ENCODE results near the gene TSSK3.

- no peak for TF ChIP-seq EZH2phosphoT487 (IDR thresholded peaks at IDR 0.05; ENCODE audit: borderline replicate concordance, low read length)
- no peak for TF ChIP-seq CTCF (IDR thresholded peaks at IDR 0.05; ENCODE audit: low read depth, low read length, poor library complexity, severe bottlenecking)
These were observed 11.8 kb downstream of the TSSK3 start for GRCh38 chr1:32373996-32374592.

All from DOHH2 (cell line).